Stimulated activated CD4-positive, alpha-beta T cell treated with anti-CD3 and anti-CD28 coated beads, Interleukin-15, amount 100 ng/mL, for 48 hours (primary cell): Measurements from ENCODE around the gene DYSF.
"Not testable (repeated sequence)": the region's sequence is repeated elsewhere in the genome, so short reads cannot be mapped to it uniquely, and the experiment has no call there.

Source experiments
- DNase-seq, 2 donors: peaks; one replicate each; pipeline ENCODE4 v3.0.0-alpha.2; 2020; ENCODE audit warnings: low read depth in 2 of 2

The DYSF gene

DNA sequence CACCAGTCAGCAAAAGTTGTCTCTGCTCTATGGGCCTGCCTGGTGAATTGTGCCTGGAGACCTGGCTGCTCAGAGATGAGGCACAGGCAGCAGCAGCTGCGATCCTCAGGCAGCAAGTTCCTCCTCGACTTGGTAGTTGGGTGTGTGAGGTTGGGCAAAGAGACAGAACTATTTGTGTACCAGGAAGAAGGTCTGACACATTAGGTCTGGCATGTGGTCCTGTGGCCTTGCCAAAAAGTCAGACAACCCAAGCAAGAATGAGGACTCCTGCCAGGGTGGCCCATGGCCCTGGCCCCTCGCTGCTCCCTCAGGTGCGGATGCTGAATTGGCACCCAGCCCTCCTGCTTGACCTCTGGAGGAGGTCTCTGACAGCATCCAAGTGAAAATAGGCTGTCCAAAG, 192.7 kb downstream of the DYSF start:
- no peak for DNase-seq

- no peak for DNase-seq
These were observed 194.0 kb downstream of the DYSF start for GRCh38 chr2:71647356-71647755.

DNA sequence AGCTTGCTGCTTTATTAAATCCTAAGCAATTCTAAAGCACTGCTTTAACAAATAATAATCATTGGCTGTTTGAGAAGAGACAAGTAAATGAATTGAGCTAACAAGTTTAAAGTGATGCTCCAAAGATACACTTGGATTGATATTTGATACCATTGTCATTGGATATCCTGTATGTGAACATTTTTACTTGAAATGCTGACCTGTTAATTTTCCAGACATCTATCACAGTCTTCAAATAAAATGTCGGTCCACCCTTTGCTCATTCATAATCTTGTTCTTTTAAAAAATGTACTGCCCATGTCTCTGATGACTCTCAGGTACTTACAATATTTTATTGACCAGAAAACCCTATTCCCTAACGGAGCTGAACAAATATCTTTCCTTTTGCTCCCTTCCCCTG, 202.1 kb downstream of the DYSF start:
- DNase-seq = no peak

GRCh38 chr2:71658256-71658655, 204.9 kb downstream of the DYSF start:
- DNase-seq = not testable (repeated sequence)

GRCh38 chr2:71658771-71659170, 205.4 kb downstream of the DYSF start:
- no peak for DNase-seq

DNA sequence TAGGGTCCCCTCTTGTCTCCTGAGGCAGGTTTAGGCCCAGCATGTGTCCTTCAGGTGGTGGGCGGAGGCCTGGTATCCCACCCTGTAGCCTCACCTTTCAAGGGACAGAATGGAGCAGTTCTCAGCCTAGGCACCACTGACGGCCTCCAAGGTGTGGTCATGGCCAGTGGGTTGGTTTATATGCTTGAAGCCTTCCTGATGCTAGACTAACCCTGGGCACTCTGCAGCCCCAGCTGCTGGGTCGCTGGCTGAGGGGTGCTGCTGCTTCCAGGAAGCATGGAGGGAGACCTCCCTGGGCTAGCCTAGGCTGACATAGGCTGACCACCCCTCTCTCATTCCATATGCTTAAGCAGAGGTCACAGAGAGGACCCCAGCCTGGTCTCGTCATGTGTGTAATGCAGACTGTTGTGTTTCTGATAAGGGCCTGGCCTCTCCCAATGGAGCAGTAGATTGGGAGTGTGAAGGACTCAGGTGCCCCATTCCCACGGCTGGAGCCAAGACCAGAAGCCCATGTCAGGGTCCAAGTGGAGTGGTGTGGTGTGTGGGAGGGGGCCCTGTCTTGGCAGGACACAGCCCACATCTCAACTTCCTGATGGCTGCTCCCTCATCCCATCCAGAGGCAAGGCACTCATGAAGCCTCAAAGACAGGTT, 206.6 kb downstream of the DYSF start:
- no peak for DNase-seq

- DNase-seq = no peak
These were observed 208.4 kb downstream of the DYSF start for GRCh38 chr2:71661782-71662181.

GRCh38 chr2:71662665-71663394, 209.5 kb downstream of the DYSF start:
- no peak for DNase-seq

DNA sequence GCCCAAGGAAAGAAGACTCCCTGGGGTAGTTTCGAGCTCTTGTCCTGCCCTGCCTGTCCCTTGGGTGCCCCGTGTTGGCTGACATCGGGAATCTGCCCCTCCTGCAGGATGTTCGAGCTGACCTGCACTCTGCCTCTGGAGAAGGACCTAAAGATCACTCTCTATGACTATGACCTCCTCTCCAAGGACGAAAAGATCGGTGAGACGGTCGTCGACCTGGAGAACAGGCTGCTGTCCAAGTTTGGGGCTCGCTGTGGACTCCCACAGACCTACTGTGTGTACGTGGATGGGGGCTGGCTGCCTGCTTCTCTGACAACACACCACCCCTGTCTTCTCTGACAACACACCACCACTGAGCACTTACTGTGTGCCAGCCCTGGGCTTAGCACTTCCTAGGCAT, 210.8 kb downstream of the DYSF start:
- DNase-seq = no peak

DNA sequence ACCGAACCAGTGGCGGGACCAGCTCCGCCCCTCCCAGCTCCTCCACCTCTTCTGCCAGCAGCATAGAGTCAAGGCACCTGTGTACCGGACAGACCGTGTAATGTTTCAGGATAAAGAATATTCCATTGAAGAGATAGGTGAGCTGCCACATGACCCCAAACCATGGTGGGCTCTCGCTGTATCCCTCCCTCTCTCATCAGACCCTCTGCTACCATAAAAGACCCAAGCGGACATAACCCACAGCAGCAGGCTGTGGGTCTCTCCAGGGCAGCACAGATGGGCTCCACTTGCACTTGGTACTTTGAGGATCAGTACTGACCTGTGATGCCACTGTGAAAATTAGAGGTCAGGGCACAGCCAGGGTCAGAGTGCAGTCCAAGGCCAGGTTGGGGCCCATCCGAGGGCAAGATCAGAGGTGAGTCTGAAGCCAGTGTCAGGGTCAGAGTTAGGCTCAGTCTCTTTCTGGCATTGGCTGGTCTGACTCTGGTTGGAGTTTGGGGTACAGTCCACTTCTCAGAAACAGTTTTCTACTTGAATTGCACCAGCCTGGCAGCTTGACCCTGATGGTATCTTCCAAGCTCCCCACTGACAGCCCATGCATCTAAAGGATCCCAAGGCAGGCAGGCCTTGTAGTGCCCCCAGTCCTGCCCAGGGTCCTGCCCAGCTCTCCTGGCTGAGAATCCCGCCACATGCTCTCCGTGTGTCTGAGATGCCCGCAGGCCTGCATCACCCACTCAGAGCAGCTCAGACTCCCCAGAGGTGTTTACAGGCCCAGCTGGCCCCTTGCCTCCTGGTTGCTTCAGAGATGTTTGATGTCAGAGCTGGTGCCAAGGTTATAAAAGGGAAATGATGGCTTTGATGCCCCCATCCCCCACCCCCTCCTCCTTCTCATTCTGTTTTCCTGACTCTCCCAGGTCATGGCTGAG, 212.1 kb downstream of the DYSF start:
- no peak for DNase-seq

DNA sequence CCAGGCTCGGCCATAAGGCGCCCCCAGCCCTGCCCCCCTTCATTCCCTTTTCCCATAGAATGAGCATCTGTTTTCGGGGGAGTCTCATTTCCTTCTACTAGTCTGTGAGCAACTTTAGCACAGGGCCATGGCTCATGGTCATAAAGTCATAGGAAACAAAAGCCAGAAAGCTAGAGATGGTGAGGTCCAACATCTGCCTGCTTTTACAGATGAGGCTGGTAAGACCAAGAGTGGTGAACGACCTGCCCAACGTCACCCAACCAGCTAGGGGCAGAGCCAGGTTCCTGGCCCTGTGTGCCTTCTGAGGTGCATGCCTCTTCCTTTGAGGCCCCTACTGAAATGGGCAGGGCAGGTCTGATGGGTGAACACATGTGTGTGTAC, 212.7 kb downstream of the DYSF start:
- DNase-seq = no peak

DNA sequence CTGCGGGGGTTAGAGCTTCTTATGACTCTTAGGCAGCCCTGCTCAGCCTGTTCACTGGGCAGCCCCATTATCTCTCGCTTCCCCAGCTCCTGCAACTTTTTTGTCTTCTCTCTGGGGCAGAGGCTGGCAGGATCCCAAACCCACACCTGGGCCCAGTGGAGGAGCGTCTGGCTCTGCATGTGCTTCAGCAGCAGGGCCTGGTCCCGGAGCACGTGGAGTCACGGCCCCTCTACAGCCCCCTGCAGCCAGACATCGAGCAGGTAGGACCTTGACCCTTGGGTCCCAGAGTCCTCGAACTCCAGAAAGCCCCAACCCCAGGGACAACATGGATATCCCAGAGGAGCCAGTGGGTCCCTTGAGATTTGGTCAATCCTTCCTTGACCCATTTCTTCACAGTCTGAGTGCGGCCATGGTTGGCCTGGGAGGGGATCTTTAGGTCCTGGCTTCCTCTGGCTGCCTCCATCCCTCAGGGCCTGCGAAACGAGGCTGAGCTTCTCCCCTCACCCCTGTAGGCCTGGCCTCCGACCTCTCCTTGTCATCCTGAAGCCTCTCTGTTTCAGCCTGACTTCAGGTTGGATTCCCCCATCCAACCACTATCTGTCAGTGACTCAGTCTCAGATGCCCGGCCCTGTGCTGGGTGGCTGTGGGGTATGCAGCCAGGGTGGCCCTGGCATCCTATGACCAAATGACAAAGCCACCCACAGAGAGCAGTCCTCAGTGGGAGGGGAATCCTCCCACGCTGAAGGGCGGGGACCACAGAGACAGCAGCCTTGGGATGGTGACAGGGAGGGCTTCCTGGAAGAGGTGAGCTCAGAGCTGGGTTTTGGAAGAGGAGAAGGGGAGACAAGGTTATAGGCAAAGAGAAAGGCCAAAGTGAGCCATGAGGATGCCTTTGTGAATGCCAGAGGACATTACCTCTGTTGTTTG, 214.2 kb downstream of the DYSF start:
- no peak for DNase-seq

DNA sequence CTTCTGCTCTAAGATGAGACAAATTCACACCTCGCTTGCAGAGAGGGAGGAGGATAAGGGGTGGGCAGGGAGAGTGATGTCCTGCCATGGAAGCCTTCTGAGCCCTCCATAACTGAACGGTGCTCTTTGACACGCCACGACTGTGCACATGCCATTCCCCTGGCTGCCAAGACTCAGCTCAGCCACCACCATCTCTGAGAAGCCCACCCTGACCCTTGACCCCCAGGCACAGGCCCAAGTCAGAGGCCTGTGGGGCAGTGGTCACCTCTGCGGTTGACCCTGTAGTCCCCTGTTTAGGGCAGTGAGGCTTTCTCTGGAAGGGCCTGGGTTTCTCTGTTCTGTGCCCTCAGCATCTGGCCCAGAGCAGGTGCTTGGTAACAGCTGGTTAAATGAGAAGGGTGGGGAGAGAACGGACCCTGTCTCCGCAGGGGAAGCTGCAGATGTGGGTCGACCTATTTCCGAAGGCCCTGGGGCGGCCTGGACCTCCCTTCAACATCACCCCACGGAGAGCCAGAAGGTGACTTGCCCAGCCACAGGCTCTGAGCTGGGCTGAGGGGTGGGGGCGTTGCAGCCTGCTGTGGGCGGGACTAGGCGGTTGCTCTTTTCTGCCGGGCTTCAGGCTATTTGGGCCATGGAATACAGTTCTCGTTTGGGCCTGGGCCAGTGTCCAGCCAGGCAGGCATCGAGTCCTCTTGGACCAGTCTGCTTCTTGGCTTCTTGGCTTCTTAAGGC, 215.1 kb downstream of the DYSF start:
- DNase-seq = no peak

DNA sequence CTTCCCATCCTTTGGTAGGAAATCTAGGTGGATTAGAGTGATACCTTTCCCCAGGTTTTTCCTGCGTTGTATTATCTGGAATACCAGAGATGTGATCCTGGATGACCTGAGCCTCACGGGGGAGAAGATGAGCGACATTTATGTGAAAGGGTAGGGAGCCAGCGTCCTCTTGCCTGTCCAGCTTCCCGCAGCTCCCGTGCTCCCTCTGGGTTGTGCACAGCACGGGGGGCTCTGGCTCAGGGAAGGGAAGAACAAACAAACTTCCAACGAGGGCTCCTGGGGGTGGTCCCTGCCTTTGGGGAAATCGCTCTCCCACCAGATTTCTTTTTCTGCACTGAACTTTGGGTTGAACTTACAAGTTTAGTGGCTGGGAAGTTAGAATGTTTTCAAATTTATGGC, 215.7 kb downstream of the DYSF start:
- DNase-seq = no peak

- DNase-seq = no peak
These were observed 216.5 kb downstream of the DYSF start for GRCh38 chr2:71669628-71670429.

DNA sequence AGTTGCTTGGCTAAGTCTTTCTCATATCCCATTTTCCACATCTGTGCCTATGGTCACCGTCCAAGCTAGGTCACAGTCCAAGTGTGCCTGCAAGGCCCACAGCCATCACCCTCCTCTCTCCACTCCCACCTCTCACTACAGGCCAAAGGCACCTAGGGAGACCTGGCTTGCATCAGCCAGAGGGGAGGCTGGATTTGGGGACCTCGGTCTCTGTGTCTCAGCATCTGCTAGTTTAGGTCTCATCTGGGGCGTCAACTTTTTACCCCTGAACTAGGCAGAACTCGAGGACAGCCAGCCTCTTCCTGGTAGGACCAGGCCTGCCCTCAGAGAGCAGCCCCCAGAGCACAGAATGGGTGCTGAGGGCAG, 217.1 kb downstream of the DYSF start:
- no peak for DNase-seq

- DNase-seq = no peak
These were observed 218.0 kb downstream of the DYSF start for GRCh38 chr2:71671203-71671854.

- no peak for DNase-seq
These were observed 218.8 kb downstream of the DYSF start for GRCh38 chr2:71671895-71672825.
